ENCODE data around the gene WNT3A. TPM values are rescaled to one million over a fixed set of nuclear protein-coding genes. Genes with fewer than 3 reads are reported as not detected.

The WNT3A gene
- total RNA-seq, 1 donor from 2014 or later, result 1.6 TPM

DNA sequence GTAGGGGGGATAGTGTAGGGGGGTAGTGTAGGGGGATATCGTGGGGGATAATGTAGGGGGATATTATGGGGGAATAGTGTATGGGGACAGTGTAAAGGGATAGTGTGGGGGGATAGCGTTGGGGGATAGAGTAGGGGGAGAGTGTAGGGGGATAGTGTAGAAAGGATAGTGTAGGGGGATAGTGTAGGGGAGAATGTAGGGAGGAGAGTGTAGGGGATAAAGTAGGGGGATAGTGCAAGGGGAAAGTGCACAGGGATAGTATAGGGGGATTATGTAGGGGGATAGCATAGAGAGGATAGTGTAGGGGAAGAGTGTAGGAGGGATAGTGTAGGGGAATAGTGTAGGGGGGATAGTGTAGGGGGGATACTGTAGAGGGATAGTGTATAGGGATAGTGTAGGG, 63.4 kb downstream of the WNT3A start:
- DNase-seq, result no peak

DNA sequence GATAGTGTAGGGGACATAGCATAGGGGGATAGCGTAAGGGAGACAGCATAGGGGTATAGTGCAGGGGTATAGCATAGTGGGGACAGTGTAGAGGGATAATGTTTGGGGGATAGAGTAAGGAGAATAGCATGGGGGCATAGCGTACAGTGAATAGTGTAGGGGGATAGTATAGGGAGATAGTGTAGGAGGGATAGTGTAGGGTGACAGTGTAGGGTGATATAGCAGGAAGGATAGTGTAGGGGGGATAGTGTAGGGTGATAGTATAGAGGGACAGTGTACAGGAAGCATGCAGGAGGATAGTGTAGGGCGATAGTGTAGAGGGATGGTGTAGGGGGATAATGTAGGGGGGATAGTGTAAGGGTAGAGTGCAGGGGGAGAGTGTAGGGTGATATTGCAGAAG, 64.1 kb downstream of the WNT3A start:
- DNase-seq, result no peak

- no peak for DNase-seq
Observed at GRCh38 chr1:228071839-228072657, 65.2 kb downstream of the WNT3A start.

GRCh38 chr1:228072658-228073043, 65.9 kb downstream of the WNT3A start:
- DNase-seq, result no peak

- DNase-seq, result no peak
Observed at GRCh38 chr1:228073061-228073856, 66.5 kb downstream of the WNT3A start.

GRCh38 chr1:228073857-228074545, 67.2 kb downstream of the WNT3A start:
- peak; percentile 55 for DNase-seq

DNA sequence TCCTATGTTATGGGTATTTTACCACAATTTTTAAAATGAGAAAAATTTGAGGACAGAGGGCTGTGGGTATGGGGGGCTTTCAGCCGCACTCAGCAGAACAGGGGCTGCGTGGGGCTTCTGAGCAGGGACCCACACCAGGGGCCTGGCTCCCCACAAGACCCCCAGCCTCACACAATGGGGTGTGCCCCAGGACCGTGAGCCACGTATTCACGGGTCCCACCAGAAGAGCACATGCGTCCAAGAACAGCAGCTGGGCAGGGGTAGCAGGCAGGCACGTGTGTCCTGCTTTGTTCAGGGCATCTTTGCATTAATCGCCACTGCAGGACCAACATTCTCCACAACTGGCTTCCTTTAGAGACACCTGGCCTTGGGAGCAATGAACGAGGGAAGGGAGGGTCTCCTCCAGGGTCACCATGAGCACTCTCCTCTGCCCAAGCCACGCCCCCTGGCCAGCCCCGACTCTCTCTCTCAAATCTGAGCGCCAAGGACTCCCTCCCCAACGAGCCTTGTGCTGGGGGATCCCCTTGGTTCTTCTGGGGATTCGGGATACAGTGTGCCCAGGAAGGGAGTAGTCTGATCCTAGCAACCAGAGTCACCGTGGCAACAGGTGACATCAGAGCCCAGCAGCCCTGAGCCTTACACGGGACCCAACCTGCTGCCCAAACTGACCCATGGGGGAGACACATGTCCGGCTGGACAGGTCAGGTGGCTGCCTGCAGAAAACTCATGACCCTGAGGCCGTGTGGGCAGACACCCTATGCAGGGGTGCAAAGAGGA, 68.3 kb downstream of the WNT3A start:
- DNase-seq, result no peak

DNA sequence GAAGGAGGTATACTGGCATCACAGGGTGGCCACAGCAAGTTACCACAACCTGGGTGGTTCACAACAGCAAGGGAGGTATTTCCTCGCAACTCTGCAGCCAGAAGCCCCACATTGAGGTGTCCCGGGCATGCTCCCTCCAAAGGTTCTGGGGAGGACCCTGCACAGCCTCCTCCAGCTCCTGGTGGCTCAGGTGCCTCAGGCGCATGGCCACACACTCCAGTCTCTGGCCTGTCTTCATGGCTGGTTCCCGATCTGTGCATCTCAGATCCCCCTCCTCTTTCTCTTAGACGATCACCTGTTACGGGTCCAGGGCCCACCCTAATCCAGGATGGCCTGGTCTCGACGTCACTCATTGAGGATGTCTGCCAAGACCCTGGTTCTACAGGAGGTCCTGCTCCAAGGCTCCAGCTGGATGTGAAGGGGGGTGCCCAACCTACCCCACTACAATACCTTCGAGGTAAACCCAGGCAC, 69.0 kb downstream of the WNT3A start:
- no peak for DNase-seq

GRCh38 chr1:228076796-228077430, 70.1 kb downstream of the WNT3A start:
- DNase-seq, result no peak

DNA sequence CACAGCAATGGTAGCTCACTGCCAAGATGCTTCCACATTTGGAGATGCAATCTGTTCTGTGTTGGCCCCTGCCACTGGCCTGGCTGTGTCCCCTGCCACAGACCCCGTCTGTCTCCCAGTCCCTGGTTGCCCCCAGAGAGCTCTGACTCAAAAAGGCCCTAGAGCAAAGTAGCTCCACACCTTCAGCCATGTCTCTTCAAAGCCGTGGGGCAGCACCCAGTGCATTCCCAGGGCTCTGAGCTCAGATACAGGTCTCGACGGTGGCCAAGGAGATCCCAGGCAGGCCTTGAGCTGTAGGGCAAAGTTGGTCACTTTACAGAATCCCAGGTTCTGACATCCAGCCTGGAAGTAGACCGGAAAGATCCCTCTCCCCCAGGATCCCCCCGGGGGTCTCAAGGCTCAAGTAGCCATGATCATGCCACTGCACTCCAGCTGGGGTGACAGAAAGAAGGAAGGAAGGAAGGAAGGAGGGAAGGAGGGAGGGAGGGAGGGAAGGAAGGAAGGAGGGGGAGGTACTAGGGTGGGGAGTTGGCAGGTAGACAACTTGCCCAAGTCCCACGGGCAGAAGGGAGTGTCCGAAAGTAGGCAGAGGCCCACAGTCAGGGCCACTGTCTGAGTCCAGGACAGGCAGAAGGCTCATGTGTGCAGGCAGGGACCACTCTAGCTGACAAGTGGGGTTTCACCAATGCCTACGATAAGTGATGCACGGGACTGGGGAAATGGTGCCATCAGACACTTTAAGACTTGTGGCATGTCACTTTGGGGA, 71.0 kb downstream of the WNT3A start:
- no peak for DNase-seq

DNA sequence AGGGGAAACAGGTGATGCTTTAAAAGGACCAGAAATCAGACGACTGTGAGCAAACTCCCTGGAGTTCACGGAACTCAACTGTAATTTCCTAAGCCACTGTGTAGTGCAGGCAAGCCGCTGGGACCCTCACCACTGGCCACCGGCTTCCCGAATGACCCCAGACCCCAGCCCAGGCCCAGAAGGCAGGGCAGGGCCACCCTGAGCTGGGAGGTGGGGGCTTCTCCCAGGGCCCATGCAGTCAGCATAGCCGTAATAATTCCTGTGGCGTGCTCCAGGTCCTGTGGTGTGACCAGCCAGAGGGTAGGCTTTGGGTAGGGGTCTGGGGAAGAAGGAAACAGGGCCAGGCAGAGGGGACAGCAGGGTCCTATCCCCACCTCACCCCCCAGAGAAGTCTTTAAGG, 72.2 kb downstream of the WNT3A start:
- no peak for DNase-seq

DNA sequence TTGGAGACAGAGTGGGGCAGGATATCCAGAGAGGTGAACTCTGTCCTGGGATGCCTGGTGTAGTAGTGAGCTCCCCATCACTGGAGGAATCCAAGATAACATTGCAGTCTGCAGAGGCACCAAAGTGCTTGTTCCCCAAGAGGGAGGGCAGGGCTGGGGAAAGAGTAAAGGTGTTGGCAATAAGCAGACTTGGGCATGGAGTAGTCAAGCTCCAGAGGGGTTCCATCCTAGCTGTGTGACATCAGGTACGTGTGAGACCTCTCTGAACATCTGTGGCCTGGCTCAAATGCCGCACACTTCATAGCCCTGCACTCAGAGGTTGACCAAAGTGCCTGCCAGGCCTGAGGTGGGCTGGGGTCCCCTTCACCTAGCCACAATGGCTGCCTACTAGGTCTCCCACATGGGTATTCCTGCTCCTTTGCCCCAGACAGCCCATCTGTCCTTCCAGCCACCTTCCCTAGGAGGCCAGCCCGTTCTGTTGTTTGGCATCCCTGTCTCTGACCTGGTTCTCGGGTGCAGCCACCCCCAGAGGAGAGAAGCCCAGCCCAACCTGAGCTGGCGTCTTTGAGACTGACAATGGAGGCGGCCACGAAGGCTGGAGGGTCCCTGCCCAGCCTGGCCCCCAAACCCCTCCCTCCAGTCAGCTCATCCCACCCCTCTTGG, 72.9 kb downstream of the WNT3A start:
- no peak for DNase-seq

DNA sequence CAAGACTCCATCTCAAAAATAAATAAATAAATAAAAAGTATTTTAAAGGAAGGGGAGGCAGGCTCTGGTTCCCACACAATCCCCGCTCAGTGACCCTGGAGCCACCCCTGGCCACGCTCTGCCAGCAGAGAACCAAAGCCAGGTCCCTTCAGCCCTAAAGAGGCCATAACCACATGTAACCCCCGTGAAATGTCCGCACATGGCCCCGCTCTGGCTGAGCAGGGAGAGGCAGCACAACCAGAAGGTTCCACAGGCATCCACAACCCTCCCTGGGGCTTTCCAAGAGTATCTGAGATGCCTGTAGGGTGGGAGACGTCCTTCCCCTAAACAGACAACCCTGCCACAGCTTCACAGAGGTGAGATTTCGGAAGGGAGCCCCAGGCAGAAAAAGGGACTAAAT, 74.3 kb downstream of the WNT3A start:
- no peak for DNase-seq

DNA sequence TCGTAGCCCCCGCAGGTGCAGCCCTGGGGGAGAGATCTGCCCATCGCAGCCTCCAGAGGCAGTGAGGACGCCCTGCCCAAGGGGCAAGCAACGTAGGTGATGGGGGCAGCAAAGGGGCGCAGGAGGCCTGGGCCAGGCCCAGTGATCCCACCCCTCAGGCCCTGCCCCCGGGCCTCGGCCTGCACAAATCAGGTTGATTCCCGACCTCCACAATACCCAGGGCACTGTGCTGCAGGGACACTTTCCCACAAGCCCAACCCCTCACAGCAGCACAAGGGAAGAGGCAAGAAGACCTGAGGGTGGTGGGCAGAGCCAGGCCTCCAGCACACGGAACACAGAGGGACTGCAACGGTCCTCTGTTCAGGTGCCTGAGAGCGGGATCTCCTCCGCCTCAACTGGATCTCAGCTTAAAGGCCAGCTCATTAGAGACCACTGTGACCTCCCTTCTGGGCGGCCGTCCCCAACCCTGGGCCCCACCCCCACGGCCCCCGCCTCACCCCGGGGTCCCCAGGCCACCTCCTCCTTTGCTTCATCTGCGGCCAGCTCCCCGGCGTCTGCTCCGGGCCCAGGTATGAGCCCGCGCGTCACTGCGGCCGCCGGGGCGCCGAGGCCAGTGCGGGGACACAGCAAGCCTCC, 74.9 kb downstream of the WNT3A start:
- DNase-seq, result peak; percentile 21

DNA sequence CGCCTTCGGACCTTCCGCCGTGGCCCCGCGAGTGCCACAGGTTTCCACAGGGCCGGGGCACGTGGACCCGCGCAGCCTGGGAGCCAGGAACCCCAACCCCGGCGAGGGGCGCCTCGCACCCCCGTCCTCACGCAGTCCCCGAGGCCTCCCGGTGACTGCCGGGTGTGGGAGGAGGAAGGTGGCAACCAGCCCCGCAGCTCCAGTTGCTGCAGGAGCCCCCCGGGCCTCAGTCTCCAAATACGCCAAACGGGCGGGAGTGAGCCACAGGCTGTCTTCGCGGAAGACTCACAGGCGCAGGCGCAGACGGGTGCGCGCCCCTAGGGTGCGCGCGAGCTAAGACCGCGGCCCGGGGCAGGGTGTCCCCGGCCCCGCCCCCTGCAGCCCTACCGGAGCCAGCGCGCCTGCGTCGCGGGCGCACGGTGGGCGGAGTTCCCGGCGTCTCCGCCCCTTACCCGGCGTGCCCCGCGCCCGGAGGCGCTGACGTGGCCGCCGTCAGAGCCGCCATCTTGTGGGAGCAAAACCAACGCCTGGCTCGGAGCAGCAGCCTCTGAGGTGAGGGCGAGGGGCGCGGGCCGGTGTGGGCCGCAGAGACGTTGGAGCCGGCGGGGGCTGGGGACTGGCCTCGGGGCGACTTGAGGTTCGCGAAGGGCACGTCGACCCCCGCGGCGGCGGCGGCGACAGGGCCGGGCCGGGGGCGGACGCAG, 75.6 kb downstream of the WNT3A start, which contains the start of gene ARF1:
TSS of gene ARF1 (plus strand) at position 495 of the 704 bp plus-strand sequence. CDS start 14,407 bp downstream, outside the sequence.
- peak; percentile 98 for DNase-seq

DNA sequence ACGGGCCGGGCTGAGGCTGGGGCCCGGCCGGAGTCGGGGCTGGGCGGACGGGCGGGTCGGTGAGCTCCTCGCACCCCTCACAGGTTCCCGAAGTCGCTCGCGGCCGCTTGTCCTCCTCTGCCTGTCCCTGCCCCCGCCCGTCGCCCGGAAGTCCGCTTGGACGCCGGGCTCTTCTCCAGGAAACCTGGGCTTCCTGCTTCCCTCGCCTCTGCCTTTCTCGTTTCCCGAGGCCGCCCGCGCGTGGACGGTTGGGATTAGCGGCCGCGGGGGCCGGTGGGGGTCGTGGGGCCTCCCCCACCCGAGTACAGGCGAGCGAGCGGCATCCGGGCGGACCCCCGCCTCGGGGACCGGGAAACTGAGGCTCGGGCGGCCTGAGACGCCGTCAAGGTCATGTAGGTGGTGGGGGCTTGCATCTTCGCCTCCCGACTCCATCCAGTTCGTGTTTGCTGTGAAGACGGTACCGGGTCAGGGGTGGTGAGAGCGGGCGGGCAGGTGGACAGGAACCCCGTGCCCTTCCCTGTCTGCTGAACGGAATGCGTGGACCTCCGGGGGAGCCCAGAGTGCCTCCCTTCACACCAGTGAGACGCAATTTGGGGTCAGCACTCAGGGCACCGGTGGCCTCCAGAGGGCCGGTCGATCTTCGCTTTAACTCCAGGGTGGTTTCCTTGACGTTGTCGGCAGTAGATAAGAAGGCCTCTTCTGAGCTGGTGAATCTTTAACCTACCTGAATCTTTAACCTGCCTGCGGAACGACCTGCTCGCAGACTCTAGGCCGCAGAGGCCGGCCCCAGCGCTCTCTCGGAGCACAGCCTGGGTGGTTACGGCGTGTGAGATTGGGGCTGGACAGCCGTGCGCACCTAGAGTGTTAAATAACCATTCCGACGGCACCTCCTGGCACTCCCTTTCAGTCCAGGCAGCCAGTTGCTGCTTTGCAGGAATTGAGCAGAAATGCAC, 76.4 kb downstream of the WNT3A start:
- DNase-seq, result peak; percentile 55

DNA sequence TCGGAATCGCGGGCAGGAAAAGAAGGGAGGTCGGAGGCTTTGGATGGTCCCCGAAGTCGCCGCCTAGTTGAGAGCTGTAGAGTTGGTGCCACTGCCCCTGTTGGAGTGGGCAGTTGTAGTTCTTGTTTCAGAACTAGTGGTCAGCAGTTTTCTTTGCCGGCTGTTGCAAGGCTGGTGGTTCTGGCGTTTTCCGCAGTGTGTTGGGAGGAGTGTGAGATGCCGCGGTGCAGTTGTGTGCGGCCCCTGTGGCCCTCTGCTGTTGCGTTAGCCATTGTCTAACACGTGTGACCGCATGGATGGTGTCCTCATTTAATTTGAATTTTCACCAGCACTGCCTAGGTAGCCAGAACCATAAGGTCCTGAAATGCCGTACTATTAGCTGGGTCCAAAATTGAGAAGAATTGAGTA, 77.1 kb downstream of the WNT3A start:
- peak; percentile 40 for DNase-seq

GRCh38 chr1:228084325-228084724, 77.5 kb downstream of the WNT3A start:
- peak; percentile 28 for DNase-seq
